HepG2 (cell line): ENCODE results near the gene SELL. TPM values are rescaled to one million over a fixed set of nuclear protein-coding genes. Genes with fewer than 3 reads are reported as not detected.
A peak's percentile ranks its signal among the peaks of the same experiment; 100 is the strongest.

Experiments used
- KDM6A ChIP-seq: IDR thresholded peaks from 2 replicates; pipeline ENCODE4 v1.6.1; 2016; ENCODE audit warnings: low read depth
- MAFF ChIP-seq: IDR thresholded peaks from 2 replicates; pipeline ENCODE4 v1.6.1; 2011; ENCODE audit warnings: low read depth, low read length, improper control_type of control experiment
- RFX3 ChIP-seq: IDR thresholded peaks from 2 replicates; pipeline ENCODE4 v1.6.1; 2016; ENCODE audit warnings: missing biosample characterization, missing genetic modification reagents
- RFXAP ChIP-seq: sonication (generic); formaldehyde crosslinking; IDR thresholded peaks from 2 replicates; pipeline ENCODE4 v1.4.0; 2020; ENCODE audit warnings: missing genetic modification reagents, borderline replicate concordance
- SMC3 ChIP-seq: IDR thresholded peaks from 2 replicates; pipeline ENCODE4 v1.6.1; 2011; ENCODE audit warnings: low read length, improper control_type of control experiment
- TAF15 ChIP-seq: fragments of 200-400 bp; formaldehyde crosslinking; IDR thresholded peaks from one replicate; pipeline ENCODE4 v1.6.1; 2018; ENCODE audit warnings: mild to moderate bottlenecking, low read depth, low read length; ENCODE audit not compliant: poor library complexity, severe bottlenecking
- TSC22D2 ChIP-seq: sonication (generic); formaldehyde crosslinking; IDR thresholded peaks from 2 replicates; pipeline ENCODE4 v1.5.1; 2020; ENCODE audit warnings: missing genetic modification reagents, mild to moderate bottlenecking, borderline replicate concordance
- ZBTB42 ChIP-seq: sonication (generic); formaldehyde crosslinking; IDR thresholded peaks from 2 replicates; pipeline ENCODE4 v1.5.0; 2020; ENCODE audit warnings: mild to moderate bottlenecking, missing genetic modification reagents
- ZC3H13 ChIP-seq: sonication (generic); formaldehyde crosslinking; IDR thresholded peaks from 2 replicates; pipeline ENCODE4 v1.8.1; 2023; ENCODE audit warnings: mild to moderate bottlenecking, missing genetic modification reagents, moderate library complexity
- ZNF180 ChIP-seq: sonication (generic); formaldehyde crosslinking; IDR thresholded peaks from 2 replicates; pipeline ENCODE4 v1.4.0; 2020; ENCODE audit warnings: low read depth, missing genetic modification reagents, borderline replicate concordance
- ZNF30 ChIP-seq: sonication (generic); formaldehyde crosslinking; IDR thresholded peaks from 2 replicates; pipeline ENCODE4 v1.5.0; 2020; ENCODE audit warnings: mild to moderate bottlenecking, missing genetic modification reagents
- ZNF335 ChIP-seq: sonication (generic); formaldehyde crosslinking; IDR thresholded peaks from 2 replicates; pipeline ENCODE4 v1.4.0; 2020; ENCODE audit warnings: missing genetic modification reagents
- ZNF414 ChIP-seq: sonication (generic); formaldehyde crosslinking; IDR thresholded peaks from 2 replicates; pipeline ENCODE4 v1.5.0; 2020; ENCODE audit warnings: missing genetic modification reagents
- ZNF496 ChIP-seq: sonication (generic); formaldehyde crosslinking; IDR thresholded peaks from 2 replicates; pipeline ENCODE4 v1.8.1; 2023; ENCODE audit warnings: mild to moderate bottlenecking, moderate library complexity, missing genetic modification reagents; ENCODE audit not compliant: insufficient replicate concordance
- ZNF740 ChIP-seq: sonication (generic); formaldehyde crosslinking; IDR thresholded peaks from 2 replicates; pipeline ENCODE4 v1.4.0; 2020; ENCODE audit warnings: missing genetic modification reagents
- polyA plus RNA-seq, 8 experiments: library from polyadenylated mRNA; depleted of rRNA in 3 of 8; stranded (reverse) in 7 of 8; unstranded in 1 of 8; fragments of >200 nt; fragmentation: Illumina TruSeq in 4 of 8; extraction: Trizol in 4 of 8; gene quantifications; 2 replicates each; pipeline versions ENCODE4 v1.2.1 to v1.2.3, GENCODE V29; 2011 to 2016; ENCODE audit warnings: low read depth in 4 of 8, missing spikeins in 1 of 8, mixed read lengths in 1 of 8; ENCODE audit not compliant: insufficient read depth in 1 of 8
- total RNA-seq, 5 experiments: library from RNA; depleted of rRNA; stranded (reverse); fragments of >200 nt; fragmentation: Illumina TruSeq; extraction: Trizol; gene quantifications; 2 replicates each; pipeline ENCODE4 v1.2.3, GENCODE V29; 2016; ENCODE audit warnings: low read depth in 1 of 5
- TF ChIP-seq, protein P1 (sequence below), 2 experiments: sonication (generic) in 1 of 2; formaldehyde crosslinking in 1 of 2; IDR thresholded peaks; 2 replicates each; pipeline versions ENCODE4 v1.6.1 to v1.9.0; 2014 to 2022; ENCODE audit warnings: antibody characterized with exemption in 1 of 2, borderline replicate concordance in 1 of 2, inconsistent platforms in 1 of 2, low read depth in 1 of 2, missing genetic modification reagents in 1 of 2
- TF ChIP-seq, protein P2 (sequence below): sonication (generic); formaldehyde crosslinking; conservative IDR thresholded peaks from 2 replicates; pipeline ENCODE4 v1.4.0; 2020; ENCODE audit warnings: mild to moderate bottlenecking, missing genetic modification reagents, moderate library complexity

SELL gene
- total and polyA plus RNA-seq, 2 of the 13 experiments (the other 11 are each of a cell fraction or from before 2014, with no cell fraction given) = 0.13 to 0.18 TPM

DNA sequence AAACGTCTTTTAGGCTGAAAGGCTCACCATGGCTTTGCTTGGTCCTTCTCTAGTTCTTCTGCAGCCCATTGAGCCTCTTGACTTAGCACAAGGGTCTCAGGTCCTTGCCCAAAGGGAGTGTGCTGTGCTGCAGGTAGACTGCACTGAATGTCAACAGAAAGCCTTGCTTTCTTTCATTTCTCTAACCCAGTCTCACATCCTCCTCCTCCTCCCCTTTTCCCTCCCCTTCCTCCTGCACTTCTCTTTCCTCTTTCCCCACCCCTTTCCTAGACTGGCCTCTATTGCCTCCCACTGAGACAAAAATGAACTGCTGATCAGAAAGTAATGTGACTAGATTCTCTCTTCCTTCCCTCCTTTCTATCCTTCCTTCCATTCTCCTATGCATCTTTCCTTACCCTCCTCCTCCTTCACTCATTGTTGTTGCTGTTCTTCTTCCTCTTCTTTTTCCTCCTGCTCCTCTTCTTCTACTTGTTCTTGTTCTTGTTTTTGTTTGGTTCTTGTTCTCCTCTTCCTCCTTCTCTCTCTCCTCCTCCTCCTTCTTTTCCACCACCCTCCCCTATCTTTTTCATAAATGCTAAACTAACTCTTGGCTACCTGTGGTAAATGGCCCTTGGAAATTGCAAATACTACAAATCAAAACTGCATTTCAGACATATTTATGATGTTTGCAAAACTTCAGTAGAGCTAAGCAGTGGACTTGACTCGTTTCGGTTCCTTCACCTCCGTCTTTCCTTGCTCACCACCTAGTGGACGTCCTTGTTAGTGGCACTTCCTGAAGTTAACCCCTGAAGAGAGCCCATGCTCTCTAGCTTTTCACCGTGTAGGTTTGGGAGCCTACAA is at the start of gene SELL (continued):
- TF ChIP-seq, protein P1, sequence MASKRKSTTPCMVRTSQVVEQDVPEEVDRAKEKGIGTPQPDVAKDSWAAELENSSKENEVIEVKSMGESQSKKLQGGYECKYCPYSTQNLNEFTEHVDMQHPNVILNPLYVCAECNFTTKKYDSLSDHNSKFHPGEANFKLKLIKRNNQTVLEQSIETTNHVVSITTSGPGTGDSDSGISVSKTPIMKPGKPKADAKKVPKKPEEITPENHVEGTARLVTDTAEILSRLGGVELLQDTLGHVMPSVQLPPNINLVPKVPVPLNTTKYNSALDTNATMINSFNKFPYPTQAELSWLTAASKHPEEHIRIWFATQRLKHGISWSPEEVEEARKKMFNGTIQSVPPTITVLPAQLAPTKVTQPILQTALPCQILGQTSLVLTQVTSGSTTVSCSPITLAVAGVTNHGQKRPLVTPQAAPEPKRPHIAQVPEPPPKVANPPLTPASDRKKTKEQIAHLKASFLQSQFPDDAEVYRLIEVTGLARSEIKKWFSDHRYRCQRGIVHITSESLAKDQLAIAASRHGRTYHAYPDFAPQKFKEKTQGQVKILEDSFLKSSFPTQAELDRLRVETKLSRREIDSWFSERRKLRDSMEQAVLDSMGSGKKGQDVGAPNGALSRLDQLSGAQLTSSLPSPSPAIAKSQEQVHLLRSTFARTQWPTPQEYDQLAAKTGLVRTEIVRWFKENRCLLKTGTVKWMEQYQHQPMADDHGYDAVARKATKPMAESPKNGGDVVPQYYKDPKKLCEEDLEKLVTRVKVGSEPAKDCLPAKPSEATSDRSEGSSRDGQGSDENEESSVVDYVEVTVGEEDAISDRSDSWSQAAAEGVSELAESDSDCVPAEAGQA (IDR thresholded peaks at IDR 0.05; ENCODE audit: low read depth) = no peak
- TF ChIP-seq, protein P1 (CRISPR knock-in tag; IDR thresholded peaks at IDR 0.05; ENCODE audit: borderline replicate concordance) = no peak
- 0 out of 2 replicates have a peak, but pooled peaks have one; percentile 36 for TF ChIP-seq TSC22D2 (CRISPR knock-in tag)
- TF ChIP-seq ZBTB42 (CRISPR knock-in tag) = no peak
- no peak for TF ChIP-seq ZNF180 (CRISPR knock-in tag)
- no peak for TF ChIP-seq RFX3 (CRISPR knock-in tag)
- no peak for TF ChIP-seq ZNF335 (CRISPR knock-in tag)
- no peak for TF ChIP-seq ZNF496
- TF ChIP-seq, protein P2, sequence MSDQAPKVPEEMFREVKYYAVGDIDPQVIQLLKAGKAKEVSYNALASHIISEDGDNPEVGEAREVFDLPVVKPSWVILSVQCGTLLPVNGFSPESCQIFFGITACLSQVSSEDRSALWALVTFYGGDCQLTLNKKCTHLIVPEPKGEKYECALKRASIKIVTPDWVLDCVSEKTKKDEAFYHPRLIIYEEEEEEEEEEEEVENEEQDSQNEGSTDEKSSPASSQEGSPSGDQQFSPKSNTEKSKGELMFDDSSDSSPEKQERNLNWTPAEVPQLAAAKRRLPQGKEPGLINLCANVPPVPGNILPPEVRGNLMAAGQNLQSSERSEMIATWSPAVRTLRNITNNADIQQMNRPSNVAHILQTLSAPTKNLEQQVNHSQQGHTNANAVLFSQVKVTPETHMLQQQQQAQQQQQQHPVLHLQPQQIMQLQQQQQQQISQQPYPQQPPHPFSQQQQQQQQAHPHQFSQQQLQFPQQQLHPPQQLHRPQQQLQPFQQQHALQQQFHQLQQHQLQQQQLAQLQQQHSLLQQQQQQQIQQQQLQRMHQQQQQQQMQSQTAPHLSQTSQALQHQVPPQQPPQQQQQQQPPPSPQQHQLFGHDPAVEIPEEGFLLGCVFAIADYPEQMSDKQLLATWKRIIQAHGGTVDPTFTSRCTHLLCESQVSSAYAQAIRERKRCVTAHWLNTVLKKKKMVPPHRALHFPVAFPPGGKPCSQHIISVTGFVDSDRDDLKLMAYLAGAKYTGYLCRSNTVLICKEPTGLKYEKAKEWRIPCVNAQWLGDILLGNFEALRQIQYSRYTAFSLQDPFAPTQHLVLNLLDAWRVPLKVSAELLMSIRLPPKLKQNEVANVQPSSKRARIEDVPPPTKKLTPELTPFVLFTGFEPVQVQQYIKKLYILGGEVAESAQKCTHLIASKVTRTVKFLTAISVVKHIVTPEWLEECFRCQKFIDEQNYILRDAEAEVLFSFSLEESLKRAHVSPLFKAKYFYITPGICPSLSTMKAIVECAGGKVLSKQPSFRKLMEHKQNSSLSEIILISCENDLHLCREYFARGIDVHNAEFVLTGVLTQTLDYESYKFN (CRISPR knock-in tag) = no peak
- TF ChIP-seq ZNF414 (CRISPR knock-in tag) = no peak
- TF ChIP-seq ZNF30 (CRISPR knock-in tag) = no peak
- TF ChIP-seq MAFF = no peak
- TF ChIP-seq SMC3 = peak; percentile 86
- TF ChIP-seq ZC3H13 (CRISPR knock-in tag) = no peak
- no peak for TF ChIP-seq ZNF740 (CRISPR knock-in tag)
- no peak for TF ChIP-seq KDM6A (CRISPR knock-in tag)
- TF ChIP-seq TAF15 = no peak
- no peak for TF ChIP-seq RFXAP (CRISPR knock-in tag)
